Choroid plexus epithelial cell (primary cell): ENCODE results near the gene POU2F3.

Experiments used
- DNase-seq: peaks from one replicate; pipeline ENCODE4 v3.0.0-alpha.2; 2010; ENCODE audit warnings: low read depth
- H3K4me3 ChIP-seq: 2 replicates; pipeline ENCODE4 v1.5.1; 2011; ENCODE audit warnings: low read depth, mild to moderate bottlenecking, control low read depth, low read length, moderate library complexity
- TF ChIP-seq, protein P1 (sequence below): conservative IDR thresholded peaks from 2 replicates; pipeline ENCODE4 v1.5.1; 2011; ENCODE audit warnings: low read depth, mild to moderate bottlenecking, control low read depth, inconsistent platforms, low read length, moderate library complexity

POU2F3 gene

GRCh38 chr11:120220747-120221037, 19.2 kb upstream of the POU2F3 start:
- DNase-seq: no peak
- TF ChIP-seq, protein P1, sequence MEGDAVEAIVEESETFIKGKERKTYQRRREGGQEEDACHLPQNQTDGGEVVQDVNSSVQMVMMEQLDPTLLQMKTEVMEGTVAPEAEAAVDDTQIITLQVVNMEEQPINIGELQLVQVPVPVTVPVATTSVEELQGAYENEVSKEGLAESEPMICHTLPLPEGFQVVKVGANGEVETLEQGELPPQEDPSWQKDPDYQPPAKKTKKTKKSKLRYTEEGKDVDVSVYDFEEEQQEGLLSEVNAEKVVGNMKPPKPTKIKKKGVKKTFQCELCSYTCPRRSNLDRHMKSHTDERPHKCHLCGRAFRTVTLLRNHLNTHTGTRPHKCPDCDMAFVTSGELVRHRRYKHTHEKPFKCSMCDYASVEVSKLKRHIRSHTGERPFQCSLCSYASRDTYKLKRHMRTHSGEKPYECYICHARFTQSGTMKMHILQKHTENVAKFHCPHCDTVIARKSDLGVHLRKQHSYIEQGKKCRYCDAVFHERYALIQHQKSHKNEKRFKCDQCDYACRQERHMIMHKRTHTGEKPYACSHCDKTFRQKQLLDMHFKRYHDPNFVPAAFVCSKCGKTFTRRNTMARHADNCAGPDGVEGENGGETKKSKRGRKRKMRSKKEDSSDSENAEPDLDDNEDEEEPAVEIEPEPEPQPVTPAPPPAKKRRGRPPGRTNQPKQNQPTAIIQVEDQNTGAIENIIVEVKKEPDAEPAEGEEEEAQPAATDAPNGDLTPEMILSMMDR: no peak
- no peak overlapping the region for H3K4me3 ChIP-seq

GRCh38 chr11:120221115-120221752, 18.7 kb upstream of the POU2F3 start:
- no peak for DNase-seq
- no peak overlapping the region for H3K4me3 ChIP-seq
- TF ChIP-seq, protein P1: no peak

GRCh38 chr11:120222916-120223315, 17.0 kb upstream of the POU2F3 start:
- TF ChIP-seq, protein P1: no peak
- H3K4me3 ChIP-seq: no peak overlapping the region
- no peak for DNase-seq

DNA sequence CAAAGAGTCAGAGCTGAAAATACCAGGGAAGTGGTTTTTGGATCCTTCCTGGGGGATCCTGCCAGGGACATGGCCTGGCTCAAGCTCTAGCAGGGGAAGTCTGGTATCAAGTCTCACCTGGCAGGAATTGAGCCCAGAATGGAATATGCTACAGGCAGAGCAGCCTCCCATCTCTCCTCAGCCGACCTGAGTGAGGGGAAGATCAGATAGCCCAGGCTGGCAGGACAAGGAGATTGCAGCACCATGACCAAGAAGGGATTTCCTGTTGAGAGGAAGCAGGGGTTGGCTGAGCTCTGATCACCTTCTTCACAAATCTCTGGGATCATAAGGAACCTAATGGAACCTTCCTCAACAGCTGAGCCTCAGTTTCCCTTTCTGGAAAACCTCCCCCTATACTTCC, 16.1 kb upstream of the POU2F3 start:
- TF ChIP-seq, protein P1: no peak
- H3K4me3 ChIP-seq: no peak overlapping the region
- no peak for DNase-seq

DNA sequence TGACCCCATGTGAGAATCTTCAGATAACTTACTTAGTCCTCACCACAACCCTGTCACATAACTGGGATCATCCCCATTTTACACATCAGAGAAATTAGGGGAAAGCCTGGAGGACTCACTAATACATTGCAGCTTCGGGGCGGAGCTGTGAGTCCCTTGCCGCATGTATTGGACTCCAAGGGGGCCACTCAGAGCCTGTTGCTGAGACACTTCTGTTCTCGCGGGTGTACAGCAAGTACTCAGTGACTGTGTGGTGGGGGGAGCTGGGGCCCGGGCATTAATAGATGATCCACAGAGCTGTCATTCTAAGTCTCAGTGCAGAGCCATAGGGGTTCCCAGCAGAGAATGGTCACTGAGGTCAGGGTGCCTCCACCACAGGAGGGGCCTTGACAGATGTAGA, 15.6 kb upstream of the POU2F3 start:
- no peak for DNase-seq
- TF ChIP-seq, protein P1: no peak
- H3K4me3 ChIP-seq: no peak overlapping the region

DNA sequence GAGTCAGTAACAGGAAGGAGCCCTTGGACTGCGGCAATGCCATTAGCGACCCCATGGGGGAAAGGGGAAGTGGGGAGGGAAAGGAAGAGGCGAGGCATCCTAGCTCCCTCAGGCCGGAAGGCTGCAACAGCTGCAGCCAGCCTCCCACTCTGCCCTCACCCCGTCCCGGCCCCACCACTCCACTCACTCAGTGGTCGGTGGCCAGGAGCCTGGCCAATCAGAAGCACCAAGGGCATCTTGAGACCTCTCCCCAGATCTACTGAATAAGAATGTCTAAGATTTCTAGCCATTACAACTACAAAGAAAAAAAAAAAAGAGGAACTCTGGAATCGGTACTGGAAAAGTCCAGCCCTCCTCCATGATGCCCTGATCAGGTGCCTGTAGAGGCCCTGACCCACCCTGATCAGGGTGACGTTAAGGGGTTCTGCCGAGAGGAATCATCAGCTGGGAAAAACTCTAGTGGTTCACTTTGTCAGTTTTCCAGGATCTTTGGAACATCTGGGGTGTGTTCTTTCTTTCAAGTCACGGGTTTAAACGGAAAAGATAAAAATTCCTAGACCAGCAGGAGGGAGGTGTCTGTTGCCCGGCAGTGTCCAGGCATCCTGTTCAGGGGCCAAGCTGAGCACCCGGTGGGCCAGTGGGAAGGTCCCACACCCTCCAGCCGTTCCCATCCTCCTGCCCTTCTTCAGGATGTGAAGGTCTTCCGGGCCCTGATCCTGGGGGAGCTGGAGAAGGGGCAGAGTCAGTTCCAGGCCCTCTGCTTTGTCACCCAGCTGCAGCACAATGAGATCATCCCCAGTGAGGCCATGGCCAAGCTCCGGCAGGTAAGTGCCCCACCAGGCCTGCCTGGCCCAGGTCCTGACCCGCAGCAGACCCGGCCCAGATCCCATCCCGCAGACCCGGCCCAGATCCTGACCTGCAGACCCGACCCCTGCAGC, 14.7 kb upstream of the POU2F3 start:
- peak; percentile 61 for DNase-seq
- H3K4me3 ChIP-seq: no peak overlapping the region
- TF ChIP-seq, protein P1: no peak
